Islet of Langerhans (tissue), 1 donor: Measurements from ENCODE around the gene SLC22A14.

Source experiments
- FAIRE-seq: peaks from one replicate; lab custom pipeline; 2011; peaks lifted over from hg19 to GRCh38; lab: Jason Lieb, UNC

The SLC22A14 gene

DNA sequence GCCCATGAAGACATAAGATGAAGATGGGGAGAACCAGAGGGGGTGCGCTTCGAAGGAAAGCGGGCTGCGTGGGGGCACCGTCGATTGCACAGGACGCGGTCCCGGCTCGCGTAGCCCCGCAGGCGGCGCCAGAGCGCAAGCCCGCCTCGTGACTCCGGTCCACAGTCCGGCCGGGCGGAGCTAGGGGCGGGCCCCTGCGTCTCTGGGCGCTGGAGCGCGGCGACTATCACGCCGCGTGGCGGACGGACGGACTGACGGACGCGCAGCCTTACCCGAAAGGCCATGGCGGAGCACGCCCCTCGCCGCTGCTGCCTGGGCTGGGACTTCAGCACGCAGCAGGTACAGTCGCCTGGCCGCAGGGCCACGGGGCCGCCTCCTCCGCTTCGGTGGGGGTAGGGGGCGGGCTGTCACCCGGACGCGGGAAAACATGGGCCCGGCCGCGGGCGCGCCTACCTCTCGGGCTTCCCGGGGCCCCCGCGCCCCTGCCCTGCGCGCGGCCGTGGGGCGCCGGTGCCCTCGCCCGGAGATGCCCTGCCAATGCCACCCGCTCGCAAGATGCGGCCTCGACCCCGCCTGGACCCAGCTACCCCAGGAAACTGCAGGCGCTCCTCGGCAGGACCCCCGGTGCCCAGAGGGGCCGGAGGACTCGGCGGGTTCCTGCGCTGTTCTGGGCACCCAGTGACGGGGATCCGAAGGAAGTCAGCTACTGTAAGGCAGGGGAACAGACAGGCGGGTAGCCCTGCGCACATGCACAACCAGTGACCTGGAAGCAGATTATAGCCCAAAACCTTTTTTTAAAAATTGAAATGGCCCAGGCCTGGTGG is 64.7 kb downstream of the SLC22A14 start, which contains the start of gene XYLB:
TSS of gene XYLB (plus strand) at position 199 of the 824 bp plus-strand sequence. CDS start at position 283, 84 bp downstream.
- no peak for FAIRE-seq

DNA sequence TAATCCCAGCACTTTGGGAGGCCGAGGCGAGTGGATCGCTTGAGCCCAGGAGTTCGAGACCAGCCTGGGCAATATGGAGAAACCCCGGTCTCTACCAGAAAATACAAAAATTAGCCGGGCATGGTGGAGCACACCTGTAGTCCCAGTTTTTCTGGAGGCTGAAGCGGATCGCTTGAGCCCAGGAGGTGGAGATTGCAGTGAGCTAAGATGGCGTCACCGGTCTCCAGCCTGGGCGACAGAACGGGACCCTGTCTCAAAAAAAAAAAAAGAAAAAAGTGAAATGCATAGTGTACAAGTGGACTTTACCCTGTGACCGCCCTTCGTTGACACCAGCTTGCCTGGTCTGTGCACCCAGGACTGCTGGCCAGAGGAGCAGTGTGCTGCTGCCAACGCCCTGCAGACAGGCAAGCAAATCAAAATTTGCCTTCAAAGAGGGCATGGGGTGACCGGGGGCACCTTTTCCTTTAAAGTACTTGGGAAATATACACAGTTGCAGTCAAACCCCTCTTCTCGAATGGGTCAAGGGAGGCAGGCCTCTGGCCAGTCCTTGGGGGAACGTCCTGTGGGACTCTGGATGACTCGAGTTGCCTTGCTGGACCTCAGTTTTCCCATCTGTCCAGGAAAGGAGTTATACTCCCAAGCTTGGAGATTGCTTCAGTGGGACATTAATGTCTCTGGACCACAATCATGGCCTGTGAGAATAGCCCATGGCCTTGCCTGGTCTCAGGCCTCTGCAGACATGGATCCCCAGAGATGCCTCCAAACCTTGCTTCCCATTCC is 65.5 kb downstream of the SLC22A14 start:
- no peak for FAIRE-seq

GRCh38 chr3:38348903-38349302 is 66.8 kb downstream of the SLC22A14 start:
- FAIRE-seq = no peak

GRCh38 chr3:38349684-38350359 is 67.7 kb downstream of the SLC22A14 start:
- FAIRE-seq = no peak

DNA sequence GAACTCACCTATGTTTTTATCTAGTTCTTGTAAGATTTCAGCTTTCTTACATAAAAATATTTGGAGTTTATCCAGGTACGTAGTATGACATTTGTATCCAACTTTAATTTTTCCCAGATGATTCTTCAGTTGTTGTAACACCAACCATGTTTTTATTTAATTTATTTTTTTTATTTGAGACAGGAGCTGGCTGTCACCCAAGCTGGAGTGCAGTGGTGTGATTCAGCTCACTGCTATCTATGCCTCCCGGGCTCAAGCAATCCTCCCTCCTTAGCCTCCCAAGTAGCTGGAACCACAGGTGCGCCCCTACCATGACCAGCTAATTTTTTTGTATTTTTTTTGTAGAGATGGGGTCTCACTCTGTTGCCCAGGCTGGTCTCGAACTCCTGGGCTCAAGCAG is 71.1 kb downstream of the SLC22A14 start:
- no peak for FAIRE-seq

DNA sequence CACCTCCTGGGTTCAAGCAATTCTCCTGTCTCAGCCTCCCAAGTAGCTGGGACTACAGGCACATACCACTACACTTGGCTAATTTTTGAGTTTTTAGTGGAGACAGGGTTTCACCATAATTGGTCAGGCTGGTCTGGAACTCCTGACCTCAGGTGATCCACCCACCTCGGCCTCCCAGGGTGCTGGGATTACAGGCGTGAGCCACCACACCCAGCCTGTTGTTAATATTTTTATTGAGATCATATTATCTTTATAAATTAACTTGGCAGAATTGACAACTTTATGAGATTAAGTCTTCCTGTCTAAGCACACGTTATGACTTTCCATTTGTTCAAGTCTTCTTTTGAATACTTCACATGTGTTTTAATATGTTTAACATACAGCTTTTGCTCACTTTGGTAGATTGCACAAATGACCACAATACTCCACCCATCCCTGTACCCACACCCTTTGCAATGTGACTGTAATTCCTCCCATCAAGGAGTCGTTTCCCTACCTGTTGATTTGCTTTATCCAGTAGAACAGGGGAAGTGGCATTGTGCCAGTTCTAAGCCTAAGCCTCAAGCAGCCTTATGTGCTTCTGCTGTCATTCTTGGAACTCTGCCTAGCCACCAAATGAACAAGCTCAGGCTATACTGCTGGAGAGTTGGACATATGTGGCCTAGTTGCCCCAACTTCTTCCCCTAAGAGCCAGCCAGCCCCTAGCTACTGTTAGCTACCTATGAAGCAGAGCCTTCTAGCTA is 72.7 kb downstream of the SLC22A14 start:
- no peak for FAIRE-seq

DNA sequence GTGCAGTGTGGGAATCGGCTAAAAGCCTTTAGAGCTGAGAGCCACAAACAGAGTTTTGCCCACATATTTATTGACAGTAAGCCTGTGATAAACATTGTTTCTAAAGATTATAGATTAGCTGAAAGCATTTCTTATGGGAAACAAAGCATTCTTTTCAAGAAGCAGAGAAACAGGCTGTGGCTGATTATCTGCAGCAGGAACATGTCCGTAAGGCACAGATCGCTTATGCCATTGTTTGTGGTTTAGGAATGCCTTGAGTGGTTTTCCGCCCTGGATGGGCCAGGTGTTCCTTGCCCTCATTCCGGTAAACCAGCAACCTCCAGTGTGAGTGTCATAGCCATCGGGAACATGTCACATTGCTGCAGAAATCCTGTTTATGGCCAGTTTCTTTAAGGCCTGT is 76.9 kb downstream of the SLC22A14 start:
- FAIRE-seq = no peak

GRCh38 chr3:38360345-38360744 is 78.3 kb downstream of the SLC22A14 start:
- no peak for FAIRE-seq

- FAIRE-seq = no peak
Observed at GRCh38 chr3:38361496-38361895, 79.4 kb downstream of the SLC22A14 start.

DNA sequence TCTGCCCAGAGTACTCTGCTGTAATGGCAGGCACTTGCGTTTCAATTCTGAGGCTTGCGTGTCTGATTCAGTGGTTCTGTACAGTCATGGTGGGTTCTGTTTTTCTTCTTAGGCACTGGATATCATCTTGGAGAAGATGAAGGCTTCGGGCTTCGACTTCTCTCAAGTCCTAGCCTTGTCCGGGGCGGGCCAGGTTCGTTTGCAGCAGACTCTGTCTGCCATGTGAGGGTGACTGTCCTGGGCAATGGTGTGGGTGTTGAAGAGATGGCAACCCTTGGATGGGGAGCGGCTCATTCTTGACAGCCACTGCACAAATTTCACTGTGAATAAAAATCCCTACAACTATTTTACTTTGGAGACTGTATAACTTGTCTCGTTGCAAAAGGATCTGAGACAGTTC is 80.7 kb downstream of the SLC22A14 start:
- no peak for FAIRE-seq

DNA sequence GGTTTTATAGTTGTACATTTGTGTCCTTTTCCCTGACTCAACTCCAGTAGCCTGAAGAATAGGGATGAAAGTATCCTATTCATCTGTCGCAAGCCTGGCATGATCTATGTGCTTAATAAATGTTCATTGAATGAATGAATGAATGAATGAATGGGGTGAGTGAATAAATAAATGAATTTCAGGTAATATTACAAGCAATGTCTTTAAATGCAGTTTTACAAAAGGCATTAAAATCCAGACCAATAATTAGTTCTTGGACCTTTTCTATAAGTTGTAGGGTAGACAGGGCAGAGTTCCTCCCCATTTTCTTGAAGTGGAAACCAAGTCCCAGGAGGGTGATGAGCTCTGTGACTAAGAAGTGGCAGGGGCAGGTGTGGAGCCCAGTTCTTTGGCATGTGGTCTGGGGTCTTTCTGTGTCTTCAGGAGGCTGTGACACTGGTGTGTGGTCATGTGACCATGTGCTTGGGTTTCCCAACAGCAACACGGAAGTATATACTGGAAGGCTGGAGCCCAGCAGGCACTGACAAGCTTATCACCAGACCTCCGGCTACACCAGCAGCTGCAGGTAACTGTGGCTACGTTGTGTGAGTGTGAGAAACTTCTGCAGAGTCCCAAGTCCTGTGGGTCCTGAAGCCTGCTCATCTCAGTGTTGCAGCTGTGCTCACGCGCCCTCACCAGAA is 82.8 kb downstream of the SLC22A14 start:
- FAIRE-seq = no peak

- no peak for FAIRE-seq
Observed at GRCh38 chr3:38365469-38366062, 83.5 kb downstream of the SLC22A14 start.

DNA sequence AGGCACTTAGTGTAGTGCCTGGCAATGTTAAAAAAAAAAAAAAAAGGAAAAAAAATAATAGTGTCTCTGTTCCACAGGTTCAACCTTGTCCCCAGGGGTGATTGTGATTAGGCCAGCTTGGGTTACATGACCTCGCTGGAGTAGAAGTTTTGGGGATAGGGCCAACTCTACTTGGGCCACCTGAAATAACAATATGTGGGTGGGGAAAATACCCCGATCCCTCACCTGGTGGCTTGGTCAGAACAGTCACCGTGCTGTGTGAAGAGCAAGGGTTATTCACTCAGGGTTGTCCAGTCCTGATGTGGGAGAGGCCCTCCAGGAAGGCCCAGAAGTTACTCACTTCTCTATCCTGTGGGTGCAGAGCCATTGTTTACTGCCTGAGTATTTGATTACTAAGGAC is 84.0 kb downstream of the SLC22A14 start:
- FAIRE-seq = no peak

DNA sequence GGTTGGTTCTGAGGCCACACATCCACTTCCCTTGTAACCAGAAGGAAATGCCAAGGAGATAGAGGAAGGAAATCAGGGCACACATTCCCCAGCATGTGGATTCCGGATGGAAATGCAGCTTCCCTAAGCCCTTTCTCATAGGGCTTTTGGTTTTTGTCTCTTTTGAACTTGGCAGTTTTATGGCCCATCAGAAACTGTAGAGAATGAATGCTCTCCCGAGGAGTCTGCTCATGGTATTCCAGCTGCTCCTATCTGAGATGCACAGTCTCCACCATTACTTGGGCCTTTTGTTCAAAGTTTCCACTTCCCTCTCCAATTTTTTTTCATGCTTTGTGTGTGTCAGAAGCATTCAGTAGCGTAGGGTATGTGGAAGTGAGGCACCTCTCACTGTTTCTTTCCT is 85.7 kb downstream of the SLC22A14 start:
- no peak for FAIRE-seq
